ENCODE measurements around the gene DQX1. TPM values are rescaled to one million over a fixed set of nuclear protein-coding genes. Genes with fewer than 3 reads are reported as not detected.

The DQX1 gene
- total and polyA plus RNA-seq, 4 donors, result 0.05 to 1.0 (median 0.08) TPM; not detected in 1

DNA sequence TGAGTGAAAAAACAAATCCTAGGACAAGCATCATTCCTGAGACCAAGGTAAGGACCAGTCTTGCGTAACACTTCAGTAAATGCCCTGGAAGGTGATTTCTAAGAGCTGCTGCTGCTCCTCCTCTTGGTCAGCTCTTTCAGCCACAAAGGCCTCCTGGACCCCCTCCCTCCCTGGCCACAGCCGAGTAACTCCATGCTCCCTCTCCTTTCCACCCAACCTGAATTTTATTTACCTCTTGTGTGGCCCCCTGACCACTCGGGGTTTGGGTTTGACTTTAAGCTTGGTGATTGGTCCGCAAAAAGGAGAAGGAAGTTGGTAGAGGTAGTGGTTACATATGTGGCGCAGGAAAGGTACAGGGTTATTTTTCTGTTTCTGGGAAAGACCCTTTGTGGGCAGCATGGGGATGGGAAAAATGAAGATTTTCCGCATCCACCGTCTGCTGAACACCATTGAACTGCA lies 12.9 kb upstream of the DQX1 start:
- no peak for TF ChIP-seq SP1 (IDR thresholded peaks at IDR 0.05)
- no peak for TF ChIP-seq EGR1 (IDR thresholded peaks at IDR 0.05; ENCODE audit: low read depth in 2 of 2)
- TF ChIP-seq, protein P1, sequence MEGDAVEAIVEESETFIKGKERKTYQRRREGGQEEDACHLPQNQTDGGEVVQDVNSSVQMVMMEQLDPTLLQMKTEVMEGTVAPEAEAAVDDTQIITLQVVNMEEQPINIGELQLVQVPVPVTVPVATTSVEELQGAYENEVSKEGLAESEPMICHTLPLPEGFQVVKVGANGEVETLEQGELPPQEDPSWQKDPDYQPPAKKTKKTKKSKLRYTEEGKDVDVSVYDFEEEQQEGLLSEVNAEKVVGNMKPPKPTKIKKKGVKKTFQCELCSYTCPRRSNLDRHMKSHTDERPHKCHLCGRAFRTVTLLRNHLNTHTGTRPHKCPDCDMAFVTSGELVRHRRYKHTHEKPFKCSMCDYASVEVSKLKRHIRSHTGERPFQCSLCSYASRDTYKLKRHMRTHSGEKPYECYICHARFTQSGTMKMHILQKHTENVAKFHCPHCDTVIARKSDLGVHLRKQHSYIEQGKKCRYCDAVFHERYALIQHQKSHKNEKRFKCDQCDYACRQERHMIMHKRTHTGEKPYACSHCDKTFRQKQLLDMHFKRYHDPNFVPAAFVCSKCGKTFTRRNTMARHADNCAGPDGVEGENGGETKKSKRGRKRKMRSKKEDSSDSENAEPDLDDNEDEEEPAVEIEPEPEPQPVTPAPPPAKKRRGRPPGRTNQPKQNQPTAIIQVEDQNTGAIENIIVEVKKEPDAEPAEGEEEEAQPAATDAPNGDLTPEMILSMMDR (IDR thresholded peaks at IDR 0.05; ENCODE audit: low read depth, low read length, missing input control), result no peak
- no peak for TF ChIP-seq FOXA1 (IDR thresholded peaks at IDR 0.05)
- no peak for TF ChIP-seq GABPA (IDR thresholded peaks at IDR 0.05 in 1 of 2, conservative IDR thresholded peaks at IDR 0.05 in 1 of 2)
- TF ChIP-seq RXRA (IDR thresholded peaks at IDR 0.05), result no peak
- no peak for TF ChIP-seq ATF3 (IDR thresholded peaks at IDR 0.05)
- TF ChIP-seq FOXA2 (IDR thresholded peaks at IDR 0.05), result no peak
- TF ChIP-seq NR2F2 (IDR thresholded peaks at IDR 0.05), result no peak
- no peak for TF ChIP-seq TAF1 (conservative IDR thresholded peaks at IDR 0.05)
- TF ChIP-seq HNF4G (IDR thresholded peaks at IDR 0.05), result no peak
- no peak for TF ChIP-seq RAD21 (IDR thresholded peaks at IDR 0.05)
- TF ChIP-seq, protein P2, sequence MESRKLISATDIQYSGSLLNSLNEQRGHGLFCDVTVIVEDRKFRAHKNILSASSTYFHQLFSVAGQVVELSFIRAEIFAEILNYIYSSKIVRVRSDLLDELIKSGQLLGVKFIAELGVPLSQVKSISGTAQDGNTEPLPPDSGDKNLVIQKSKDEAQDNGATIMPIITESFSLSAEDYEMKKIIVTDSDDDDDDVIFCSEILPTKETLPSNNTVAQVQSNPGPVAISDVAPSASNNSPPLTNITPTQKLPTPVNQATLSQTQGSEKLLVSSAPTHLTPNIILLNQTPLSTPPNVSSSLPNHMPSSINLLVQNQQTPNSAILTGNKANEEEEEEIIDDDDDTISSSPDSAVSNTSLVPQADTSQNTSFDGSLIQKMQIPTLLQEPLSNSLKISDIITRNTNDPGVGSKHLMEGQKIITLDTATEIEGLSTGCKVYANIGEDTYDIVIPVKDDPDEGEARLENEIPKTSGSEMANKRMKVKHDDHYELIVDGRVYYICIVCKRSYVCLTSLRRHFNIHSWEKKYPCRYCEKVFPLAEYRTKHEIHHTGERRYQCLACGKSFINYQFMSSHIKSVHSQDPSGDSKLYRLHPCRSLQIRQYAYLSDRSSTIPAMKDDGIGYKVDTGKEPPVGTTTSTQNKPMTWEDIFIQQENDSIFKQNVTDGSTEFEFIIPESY (IDR thresholded peaks at IDR 0.05), result no peak
- TF ChIP-seq, protein P3, sequence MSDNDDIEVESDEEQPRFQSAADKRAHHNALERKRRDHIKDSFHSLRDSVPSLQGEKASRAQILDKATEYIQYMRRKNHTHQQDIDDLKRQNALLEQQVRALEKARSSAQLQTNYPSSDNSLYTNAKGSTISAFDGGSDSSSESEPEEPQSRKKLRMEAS (IDR thresholded peaks at IDR 0.05), result no peak
- TF ChIP-seq REST (IDR thresholded peaks at IDR 0.05), result no peak
- TF ChIP-seq JUND (IDR thresholded peaks at IDR 0.05), result no peak
- no peak for TF ChIP-seq HNF4A (conservative IDR thresholded peaks at IDR 0.05)
- no peak for TF ChIP-seq YY1 (IDR thresholded peaks at IDR 0.05)
- H3K27ac ChIP-seq (ENCODE audit: low read depth in 1 of 2, low read length in 2 of 2), result no peak overlapping the region
- H3K9me3 ChIP-seq (ENCODE audit: control insufficient read depth in 4 of 4, low read length in 3 of 4), result no peaks in the 10 kb centered on the region
- no peaks in the 10 kb centered on the region for H3K27me3 ChIP-seq (ENCODE audit: control insufficient read depth in 4 of 4, insufficient read depth in 4 of 4, low read length in 3 of 4)
- WGBS, result 64% methylated on average over 7 of the region's 7 CpGs
- H3K36me3 ChIP-seq (ENCODE audit: control insufficient read depth in 4 of 4, insufficient read depth in 3 of 4, low read depth in 1 of 4, low read length in 3 of 4), result no peaks in the 10 kb centered on the region
- no peak overlapping the region for H3K9ac ChIP-seq (ENCODE audit: low read depth in 1 of 2, low read length in 2 of 2)
- DNase-seq (ENCODE audit: low spot score), result no peak
- H3K4me1 ChIP-seq (ENCODE audit: control insufficient read depth in 4 of 4, insufficient read depth in 4 of 4, low read length in 3 of 4), result no peaks in the 10 kb centered on the region
- no peak overlapping the region for H3K4me3 ChIP-seq (ENCODE audit: low read depth in 1 of 3, low read length in 3 of 3)

Data from liver (tissue), 9 donors.